NCI-H1092 (cell line): ENCODE data around the gene C1orf174.

ENCODE experiments used
- DNase-seq: peaks from one replicate; lab custom pipeline; 2025; lab: John Stamatoyannopoulos, UW

The C1orf174 gene

GRCh38 chr1:3868464-3869006 lies 31.5 kb downstream of the C1orf174 start:
- no peak for DNase-seq

GRCh38 chr1:3865606-3866160 lies 34.4 kb downstream of the C1orf174 start:
- DNase-seq, result no peak

GRCh38 chr1:3864884-3865283 lies 35.2 kb downstream of the C1orf174 start:
- DNase-seq, result no peak

GRCh38 chr1:3863231-3863935 lies 36.7 kb downstream of the C1orf174 start:
- DNase-seq, result no peak

GRCh38 chr1:3858231-3858981 lies 41.7 kb downstream of the C1orf174 start:
- DNase-seq, result no peak

GRCh38 chr1:3857791-3858129 lies 42.3 kb downstream of the C1orf174 start:
- DNase-seq, result no peak

GRCh38 chr1:3856923-3857790 lies 42.9 kb downstream of the C1orf174 start, which contains the start of the genes CEP104 and DFFB:
CEP104 (minus strand) TSS chr1:3857211; CDS start chr1:3852407, 4,804 bp downstream.
DFFB (plus strand) TSS chr1:3857476; CDS start chr1:3857604, 128 bp downstream.
- no peak for DNase-seq

GRCh38 chr1:3852711-3853485 lies 47.2 kb downstream of the C1orf174 start:
- no peak for DNase-seq

- no peak for DNase-seq
Measured at GRCh38 chr1:3852091-3852490, 48.0 kb downstream of the C1orf174 start.

GRCh38 chr1:3851292-3851691 lies 48.8 kb downstream of the C1orf174 start:
- DNase-seq, result no peak

GRCh38 chr1:3850857-3851256 lies 49.2 kb downstream of the C1orf174 start:
- no peak for DNase-seq

GRCh38 chr1:3847081-3847480 lies 53.0 kb downstream of the C1orf174 start:
- no peak for DNase-seq

GRCh38 chr1:3846541-3846940 lies 53.5 kb downstream of the C1orf174 start:
- DNase-seq, result no peak

GRCh38 chr1:3842912-3843311 lies 57.2 kb downstream of the C1orf174 start:
- DNase-seq, result no peak

GRCh38 chr1:3841491-3841890 lies 58.6 kb downstream of the C1orf174 start:
- no peak for DNase-seq
